NCI-H2196 treated with DMSO at 0.1 percent for 48 hours (cell line): ENCODE data around the gene FAM20C.

ENCODE experiments used
- DNase-seq: peaks from one replicate; lab custom pipeline; 2025; ENCODE audit not compliant: unreplicated experiment; lab: John Stamatoyannopoulos, UW

The FAM20C gene

GRCh38 chr7:300546-301290, 108.3 kb downstream of the FAM20C start:
- no peak for DNase-seq

GRCh38 chr7:301291-302053, 109.1 kb downstream of the FAM20C start:
- DNase-seq = no peak

- no peak for DNase-seq
Observed at GRCh38 chr7:302054-302992, 110.0 kb downstream of the FAM20C start.

GRCh38 chr7:303425-303824, 111.1 kb downstream of the FAM20C start:
- DNase-seq = no peak

GRCh38 chr7:303884-304573, 111.7 kb downstream of the FAM20C start:
- DNase-seq = no peak

- no peak for DNase-seq
Observed at GRCh38 chr7:304574-305409, 112.4 kb downstream of the FAM20C start.

GRCh38 chr7:305410-306151, 113.2 kb downstream of the FAM20C start:
- no peak for DNase-seq

GRCh38 chr7:307970-308369, 115.6 kb downstream of the FAM20C start:
- DNase-seq = no peak

GRCh38 chr7:309586-310228, 117.3 kb downstream of the FAM20C start:
- DNase-seq = no peak
